ENCODE results near the gene FAM50B. TPM values are rescaled to one million over a fixed set of nuclear protein-coding genes. Genes with fewer than 3 reads are reported as not detected.

The FAM50B gene
- total RNA-seq, 1 experiment from 2014 or later = 4.3 TPM

DNA sequence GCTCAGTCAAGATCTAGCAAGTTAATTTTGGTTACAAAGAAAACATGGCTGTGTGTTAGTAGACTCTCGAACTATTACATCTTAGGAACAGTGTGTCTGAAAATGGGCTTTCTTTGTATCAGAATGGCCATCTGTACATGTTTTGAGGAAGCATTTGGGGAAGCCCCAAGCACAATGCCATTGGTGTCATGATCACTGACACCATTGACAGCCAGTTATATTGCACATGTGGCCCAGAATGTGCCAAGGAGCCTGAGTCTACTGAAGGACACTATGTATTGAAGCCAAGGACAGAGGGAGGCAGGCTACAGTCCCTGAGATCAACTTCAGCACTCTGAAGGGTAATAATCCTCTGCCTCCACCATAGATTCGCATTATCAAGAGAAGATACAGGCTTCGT is 12.6 kb upstream of the FAM50B start:
- CTCF ChIA-PET = no interaction called here
- intact Hi-C loops (cut with micrococcal nuclease) = no loop called here
- H3K27ac Mint-ChIP-seq (ENCODE audit: low read depth, unreplicated experiment) = no peak overlapping the region

DNA sequence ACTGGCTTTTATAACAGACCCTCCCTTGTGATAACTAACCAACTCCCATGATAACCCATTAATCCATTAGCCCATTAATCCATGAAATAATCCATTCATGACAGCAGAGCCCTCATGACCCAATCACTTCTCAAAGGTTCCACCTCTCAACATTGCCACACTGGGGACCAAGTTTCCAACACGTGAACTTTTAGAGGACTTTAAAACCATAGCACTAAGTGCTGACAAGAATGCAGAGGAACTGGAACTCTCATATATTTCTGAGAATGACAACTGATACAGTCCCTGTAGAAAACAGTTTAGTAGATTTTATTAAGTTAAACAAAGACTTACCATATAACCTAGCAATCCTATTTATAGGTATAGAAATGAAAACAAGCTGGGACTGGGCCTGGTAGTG is 11.4 kb upstream of the FAM50B start:
- no peaks in the 10 kb centered on the region for H3K27me3 Mint-ChIP-seq (ENCODE audit: insufficient read depth, unreplicated experiment)
- POLR2A ChIA-PET = interaction anchor here (1.0 kb wide), 1 partner anchor 12 kb away, joined by 4 read pairs; no protein-coding TSS in a partner anchor
- peaks cover 21% of the 10 kb centered on the region for H3K4me1 Mint-ChIP-seq (ENCODE audit: insufficient read depth, unreplicated experiment)
- intact Hi-C loops (cut with micrococcal nuclease) = no loop called here
- TF ChIP-seq, protein P1, sequence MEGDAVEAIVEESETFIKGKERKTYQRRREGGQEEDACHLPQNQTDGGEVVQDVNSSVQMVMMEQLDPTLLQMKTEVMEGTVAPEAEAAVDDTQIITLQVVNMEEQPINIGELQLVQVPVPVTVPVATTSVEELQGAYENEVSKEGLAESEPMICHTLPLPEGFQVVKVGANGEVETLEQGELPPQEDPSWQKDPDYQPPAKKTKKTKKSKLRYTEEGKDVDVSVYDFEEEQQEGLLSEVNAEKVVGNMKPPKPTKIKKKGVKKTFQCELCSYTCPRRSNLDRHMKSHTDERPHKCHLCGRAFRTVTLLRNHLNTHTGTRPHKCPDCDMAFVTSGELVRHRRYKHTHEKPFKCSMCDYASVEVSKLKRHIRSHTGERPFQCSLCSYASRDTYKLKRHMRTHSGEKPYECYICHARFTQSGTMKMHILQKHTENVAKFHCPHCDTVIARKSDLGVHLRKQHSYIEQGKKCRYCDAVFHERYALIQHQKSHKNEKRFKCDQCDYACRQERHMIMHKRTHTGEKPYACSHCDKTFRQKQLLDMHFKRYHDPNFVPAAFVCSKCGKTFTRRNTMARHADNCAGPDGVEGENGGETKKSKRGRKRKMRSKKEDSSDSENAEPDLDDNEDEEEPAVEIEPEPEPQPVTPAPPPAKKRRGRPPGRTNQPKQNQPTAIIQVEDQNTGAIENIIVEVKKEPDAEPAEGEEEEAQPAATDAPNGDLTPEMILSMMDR (IDR thresholded peaks at IDR 0.05; ENCODE audit: unreplicated experiment) = no peak
- no TSS peak for BruUV-seq (replicated peaks)
- H3K36me3 Mint-ChIP-seq (ENCODE audit: insufficient read depth, unreplicated experiment) = no peaks in the 10 kb centered on the region
- H3K27ac Mint-ChIP-seq (ENCODE audit: low read depth, unreplicated experiment) = no peak overlapping the region
- H3K9me3 Mint-ChIP-seq (ENCODE audit: unreplicated experiment) = no peaks in the 10 kb centered on the region
- no peak for DNase-seq (ENCODE audit: unreplicated experiment)
- CTCF ChIA-PET = interaction anchor here (1.6 kb wide), 1 partner anchor 89 kb away, joined by 3 read pairs; no protein-coding TSS in a partner anchor
- H3K4me3 Mint-ChIP-seq (ENCODE audit: unreplicated experiment) = no peak overlapping the region

More for the DNA sequence above, 12.6 kb upstream of the FAM50B start:
- H3K4me3 Mint-ChIP-seq (ENCODE audit: unreplicated experiment) = no peak overlapping the region
- no peaks in the 10 kb centered on the region for H3K27me3 Mint-ChIP-seq (ENCODE audit: insufficient read depth, unreplicated experiment)
- no peaks in the 10 kb centered on the region for H3K36me3 Mint-ChIP-seq (ENCODE audit: insufficient read depth, unreplicated experiment)
- no peaks in the 10 kb centered on the region for H3K9me3 Mint-ChIP-seq (ENCODE audit: unreplicated experiment)
- no TSS peak for BruUV-seq (replicated peaks)
- H3K4me1 Mint-ChIP-seq (ENCODE audit: insufficient read depth, unreplicated experiment) = peaks cover 9% of the 10 kb centered on the region
- DNase-seq (ENCODE audit: unreplicated experiment) = no peak
- POLR2A ChIA-PET = no interaction called here
- TF ChIP-seq, protein P1 (IDR thresholded peaks at IDR 0.05; ENCODE audit: unreplicated experiment) = no peak

DNA sequence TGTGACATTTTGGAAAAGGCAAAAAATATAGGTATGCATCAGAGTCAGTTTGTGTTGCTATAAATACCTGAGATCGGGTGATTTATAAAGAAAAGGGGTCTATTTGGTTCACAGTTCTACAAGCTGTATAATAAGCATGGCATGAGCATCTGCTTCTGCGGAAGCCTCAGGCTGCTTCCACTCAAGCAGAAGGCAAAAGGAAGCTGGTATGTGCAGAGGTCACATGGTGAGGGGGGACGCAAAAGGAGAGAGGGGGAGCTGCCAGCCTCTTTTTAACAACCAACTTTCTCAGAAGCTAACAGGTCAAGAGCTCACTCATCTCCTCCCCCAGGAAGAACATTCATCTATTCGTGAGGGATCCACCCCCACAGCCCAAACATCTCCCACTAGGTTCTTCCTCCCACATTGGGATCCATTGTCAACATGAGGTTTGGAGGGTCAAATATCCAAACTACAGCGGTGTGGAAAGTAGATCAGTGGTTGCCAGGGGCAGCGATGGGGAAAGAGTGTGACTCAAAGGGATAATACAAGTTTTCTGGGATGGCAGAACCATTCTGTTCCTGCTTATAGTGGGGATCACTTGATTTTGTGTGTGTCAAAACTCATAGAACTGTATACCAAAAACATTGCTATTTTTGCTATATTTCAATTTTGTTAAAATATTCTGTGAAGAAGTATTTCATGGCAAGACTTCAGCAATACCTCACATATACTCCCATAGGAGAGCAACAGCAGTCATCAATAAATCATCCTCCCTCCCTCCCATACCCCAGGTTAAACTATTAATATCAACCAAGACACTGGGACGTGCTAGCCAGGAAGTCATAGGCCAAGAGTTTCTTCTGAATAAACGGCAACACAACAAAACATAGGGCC is 9.9 kb upstream of the FAM50B start:
- TF ChIP-seq, protein P1 (IDR thresholded peaks at IDR 0.05; ENCODE audit: unreplicated experiment) = no peak
- Mint-ChIP-seq H3K27ac (ENCODE audit: low read depth, unreplicated experiment) (no peak overlapping the region), H3K27me3 (ENCODE audit: insufficient read depth, unreplicated experiment) (no peaks in the 10 kb centered on the region), H3K9me3 (ENCODE audit: unreplicated experiment) (no peaks in the 10 kb centered on the region), H3K4me3 (ENCODE audit: unreplicated experiment) (no peak overlapping the region), H3K36me3 (ENCODE audit: insufficient read depth, unreplicated experiment) (no peaks in the 10 kb centered on the region), H3K4me1 (ENCODE audit: insufficient read depth, unreplicated experiment) (peaks cover 33% of the 10 kb centered on the region)
- intact Hi-C loops (cut with micrococcal nuclease) = no loop called here
- no TSS peak for BruUV-seq (replicated peaks)
- ChIA-PET POLR2A (interaction anchor here (1.5 kb wide), 1 partner anchor 84 kb away, joined by 3 read pairs; no protein-coding TSS in a partner anchor), CTCF (interaction anchor here (1.6 kb wide), 1 partner anchor 90 kb away, joined by 3 read pairs; no protein-coding TSS in a partner anchor)
- DNase-seq (ENCODE audit: unreplicated experiment) = peak; percentile 80

GRCh38 chr6:3841066-3841454 is 8.1 kb upstream of the FAM50B start:
- Mint-ChIP-seq H3K4me1 (ENCODE audit: insufficient read depth, unreplicated experiment) (peaks cover 33% of the 10 kb centered on the region), H3K36me3 (ENCODE audit: insufficient read depth, unreplicated experiment) (no peaks in the 10 kb centered on the region), H3K9me3 (ENCODE audit: unreplicated experiment) (no peaks in the 10 kb centered on the region), H3K4me3 (ENCODE audit: unreplicated experiment) (no peak overlapping the region), H3K27ac (ENCODE audit: low read depth, unreplicated experiment) (peak overlapping the region; percentile 64), H3K27me3 (ENCODE audit: insufficient read depth, unreplicated experiment) (no peaks in the 10 kb centered on the region)
- TF ChIP-seq, protein P1 (IDR thresholded peaks at IDR 0.05; ENCODE audit: unreplicated experiment) = no peak
- intact Hi-C loops (cut with micrococcal nuclease) = no loop called here
- no TSS peak for BruUV-seq (replicated peaks)
- POLR2A ChIA-PET = interaction anchor here (0.7 to 2.7 kb wide), 5 partner anchors 15 to 91 kb away, joined by 3 to 16 read pairs (median 3); no protein-coding TSS in a partner anchor
- CTCF ChIA-PET = interaction anchor here (0.7 to 1.4 kb wide), 6 partner anchors 8 to 149 kb away, joined by 3 to 6 read pairs (median 4); partner anchors contain the start of gene FAM50B
- DNase-seq (ENCODE audit: unreplicated experiment) = peak; percentile 37

Measured in MCF 10A (cell line).